D721Med (cell line): ENCODE measurements around the gene HIVEP3.

Experiments
- DNase-seq: peaks from one replicate; pipeline ENCODE4 v3.0.0; 2011; ENCODE audit warnings: low spot score; ENCODE audit not compliant: insufficient read length
- FAIRE-seq: peaks from 2 replicates; lab custom pipeline; 2011; peaks lifted over from hg19 to GRCh38; lab: Jason Lieb, UNC
- TF ChIP-seq, protein P1 (sequence below): IDR thresholded peaks from 2 replicates; pipeline ENCODE4 v1.5.1; 2012; ENCODE audit warnings: mild to moderate bottlenecking, control low read depth; ENCODE audit not compliant: insufficient read depth; ENCODE audit errors: missing control alignments

The HIVEP3 gene

DNA sequence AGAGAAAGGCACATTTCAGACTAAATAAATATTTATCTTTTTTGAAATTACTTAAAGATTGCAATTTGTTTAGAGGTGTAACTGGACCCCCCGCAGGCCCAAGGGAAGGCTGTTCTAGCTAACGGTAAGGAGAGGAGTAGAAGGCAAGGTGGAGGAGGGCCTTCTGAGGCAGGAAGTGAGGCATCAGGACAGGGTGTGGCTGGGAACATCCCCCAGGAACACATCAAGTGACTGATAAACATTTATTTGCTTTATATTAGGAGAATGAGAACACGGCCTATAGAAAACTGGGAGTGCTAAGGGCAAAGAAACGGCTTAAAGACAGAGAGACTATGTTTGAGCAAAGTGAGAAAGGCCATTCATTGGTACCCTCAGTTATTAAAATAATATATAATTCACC is 23.2 kb downstream of the HIVEP3 start:
- no peak for DNase-seq
- TF ChIP-seq, protein P1, sequence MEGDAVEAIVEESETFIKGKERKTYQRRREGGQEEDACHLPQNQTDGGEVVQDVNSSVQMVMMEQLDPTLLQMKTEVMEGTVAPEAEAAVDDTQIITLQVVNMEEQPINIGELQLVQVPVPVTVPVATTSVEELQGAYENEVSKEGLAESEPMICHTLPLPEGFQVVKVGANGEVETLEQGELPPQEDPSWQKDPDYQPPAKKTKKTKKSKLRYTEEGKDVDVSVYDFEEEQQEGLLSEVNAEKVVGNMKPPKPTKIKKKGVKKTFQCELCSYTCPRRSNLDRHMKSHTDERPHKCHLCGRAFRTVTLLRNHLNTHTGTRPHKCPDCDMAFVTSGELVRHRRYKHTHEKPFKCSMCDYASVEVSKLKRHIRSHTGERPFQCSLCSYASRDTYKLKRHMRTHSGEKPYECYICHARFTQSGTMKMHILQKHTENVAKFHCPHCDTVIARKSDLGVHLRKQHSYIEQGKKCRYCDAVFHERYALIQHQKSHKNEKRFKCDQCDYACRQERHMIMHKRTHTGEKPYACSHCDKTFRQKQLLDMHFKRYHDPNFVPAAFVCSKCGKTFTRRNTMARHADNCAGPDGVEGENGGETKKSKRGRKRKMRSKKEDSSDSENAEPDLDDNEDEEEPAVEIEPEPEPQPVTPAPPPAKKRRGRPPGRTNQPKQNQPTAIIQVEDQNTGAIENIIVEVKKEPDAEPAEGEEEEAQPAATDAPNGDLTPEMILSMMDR: no peak
- no peak for FAIRE-seq

DNA sequence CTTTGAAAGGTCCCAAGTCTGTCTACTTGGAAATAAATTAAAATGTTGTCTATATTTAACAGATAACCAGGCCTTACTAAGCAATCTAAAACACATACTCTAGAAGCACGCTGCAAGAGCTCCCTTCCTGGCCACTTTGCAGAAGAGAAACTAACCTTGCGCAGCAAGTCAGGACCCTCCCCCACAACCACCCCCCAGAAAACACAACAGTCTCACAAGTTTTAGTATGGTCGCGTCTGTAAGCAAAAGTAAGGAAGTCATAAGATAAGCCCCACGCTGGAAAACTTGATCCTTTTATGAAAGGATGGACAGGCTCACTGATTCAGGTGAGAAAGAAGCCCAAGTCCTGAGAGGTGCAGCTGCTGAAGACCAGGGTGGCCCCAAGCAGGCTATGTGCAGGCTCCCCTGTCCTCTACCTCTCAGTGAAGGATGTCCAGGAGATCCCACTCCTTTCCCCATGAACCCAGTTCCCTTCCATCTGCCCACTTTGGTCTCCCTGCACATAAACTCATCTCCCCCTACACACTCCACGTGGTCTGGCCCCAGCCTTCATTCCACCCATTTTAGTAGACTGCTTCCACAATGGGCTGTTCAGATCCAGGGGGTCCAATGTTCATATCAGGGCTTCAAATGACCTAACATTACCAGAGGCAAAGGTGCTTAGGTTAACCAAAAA is 23.8 kb downstream of the HIVEP3 start:
- FAIRE-seq: no peak

DNA sequence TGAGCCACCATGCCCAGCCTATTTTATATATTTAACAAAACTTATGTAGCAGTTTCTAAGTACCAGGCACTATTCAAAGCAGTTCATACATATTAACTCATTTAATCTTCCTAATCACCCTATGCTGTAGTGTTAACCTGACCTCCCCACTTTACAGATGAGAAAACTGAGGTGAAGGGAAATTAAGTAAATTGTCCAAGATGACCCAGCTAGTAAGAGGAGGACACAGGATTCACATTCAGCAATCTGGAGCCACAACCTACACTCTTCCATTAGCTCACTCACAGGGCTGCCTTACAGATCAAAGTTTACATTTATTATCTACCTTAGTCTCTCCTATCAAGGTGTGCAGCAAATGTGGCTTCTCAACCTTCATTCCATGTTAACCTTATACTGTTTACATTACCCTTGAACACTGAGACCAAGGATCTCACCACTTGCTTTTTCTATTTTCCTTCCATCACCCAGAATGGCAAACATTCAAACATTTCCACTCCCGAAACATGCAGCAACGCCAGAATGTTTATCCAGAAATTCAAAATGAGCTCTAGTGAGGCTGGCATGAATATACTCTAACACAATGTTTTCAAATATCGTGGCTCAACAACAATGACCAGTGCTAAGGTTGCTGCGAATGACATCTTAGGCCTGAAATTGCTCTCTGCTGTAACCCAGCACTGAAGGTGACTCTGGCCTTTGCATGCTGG is 24.5 kb downstream of the HIVEP3 start:
- TF ChIP-seq, protein P1: no peak
- DNase-seq (no peak), FAIRE-seq (no peak)

More for the DNA sequence above, 23.8 kb downstream of the HIVEP3 start:
- DNase-seq: no peak
- TF ChIP-seq, protein P1: no peak

DNA sequence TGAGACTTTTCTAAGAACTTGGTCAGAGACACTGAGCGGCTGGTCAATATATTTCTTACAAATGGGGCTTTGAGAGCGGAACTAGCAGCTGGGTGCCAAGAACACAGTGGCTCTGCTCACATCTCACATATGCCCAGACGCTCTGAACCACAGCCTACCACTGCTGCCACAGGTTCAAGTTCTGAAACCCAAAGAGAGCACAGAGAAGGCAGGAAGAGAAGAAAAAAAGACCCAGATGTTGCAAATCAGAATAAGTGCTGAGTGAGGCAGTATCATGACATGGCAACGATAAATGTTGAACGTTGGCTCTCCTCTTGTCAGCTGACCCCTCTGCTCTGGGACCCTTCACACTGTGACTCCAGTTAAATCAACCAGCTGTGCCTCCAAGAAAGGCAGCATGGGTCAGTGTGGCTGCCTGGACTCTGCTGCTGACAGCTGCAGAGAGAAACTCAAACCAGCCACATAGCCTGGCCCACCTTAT is 26.4 kb downstream of the HIVEP3 start:
- no peak for FAIRE-seq
- TF ChIP-seq, protein P1: no peak
- DNase-seq: no peak

DNA sequence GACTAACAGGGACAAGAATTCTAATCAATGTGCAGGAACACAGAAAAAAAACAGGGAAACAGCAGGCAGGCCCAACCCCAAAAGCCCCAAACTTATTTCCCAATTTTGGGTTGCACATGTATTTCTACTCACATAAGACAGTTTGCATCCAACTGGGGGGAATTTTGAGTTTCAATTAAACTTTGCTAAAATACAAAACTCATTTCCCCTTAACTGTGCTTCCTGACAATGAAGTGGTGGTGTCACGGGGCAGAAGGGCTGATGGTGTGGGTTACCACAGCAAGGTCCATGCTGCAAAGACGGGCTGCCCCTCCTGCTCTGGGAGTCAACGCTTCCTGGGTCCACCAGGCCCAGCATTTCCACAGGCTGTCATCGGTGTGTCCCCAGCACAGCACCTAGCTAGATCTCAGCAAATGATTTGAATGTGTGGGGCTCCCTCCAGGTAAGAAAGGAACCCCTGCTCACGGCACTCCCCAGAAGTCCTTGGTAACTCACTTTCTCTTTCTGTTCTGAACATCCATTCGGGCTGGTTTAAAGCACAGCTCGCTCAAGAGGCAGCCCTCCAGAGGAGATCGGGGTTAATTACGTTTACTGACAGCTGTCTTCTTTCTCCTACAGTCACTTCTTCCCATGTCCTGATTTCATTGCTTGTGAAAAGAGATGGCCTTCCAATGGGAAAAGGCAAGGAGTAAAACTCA is 27.4 kb downstream of the HIVEP3 start:
- FAIRE-seq (no peak), DNase-seq (no peak)
- TF ChIP-seq, protein P1: no peak

DNA sequence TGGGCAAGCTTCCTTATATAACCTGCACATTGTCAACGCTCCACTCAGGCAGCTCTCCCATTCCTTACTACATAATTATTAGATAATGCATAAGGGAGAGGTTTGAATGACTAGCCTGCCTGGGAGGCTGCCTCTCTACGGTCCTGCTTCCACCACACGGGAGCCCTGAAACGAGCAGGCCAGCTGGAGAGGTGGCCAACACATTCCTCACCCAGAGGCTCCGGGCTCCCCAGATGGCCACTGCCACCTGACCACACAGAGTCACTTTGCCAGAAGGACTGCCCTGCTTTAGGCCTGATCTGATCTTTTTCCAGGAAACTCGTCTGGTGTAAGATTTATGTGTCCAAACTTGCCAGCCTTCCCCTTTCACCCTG is 27.9 kb downstream of the HIVEP3 start:
- FAIRE-seq: no peak
- no peak for DNase-seq

More for the DNA sequence above, 27.9 kb downstream of the HIVEP3 start:
- TF ChIP-seq, protein P1: no peak
